Stomach smooth muscle (tissue), 2 donors: ENCODE results near the gene RNF181.

Experiments
- H3K27ac ChIP-seq: one replicate; pipeline ENCODE4 v1.7.0; 2013; ENCODE audit warnings: mild to moderate bottlenecking, low read length, inconsistent platforms
- H3K27me3 ChIP-seq, 2 donors: one replicate each; pipeline ENCODE4 v1.7.0; 2013; ENCODE audit warnings: low read length in 2 of 2; ENCODE audit not compliant: insufficient read depth in 2 of 2, control insufficient read depth in 1 of 2
- H3K36me3 ChIP-seq, 2 donors: one replicate each; pipeline ENCODE4 v1.7.0; 2013; ENCODE audit warnings: low read length in 2 of 2; ENCODE audit not compliant: control insufficient read depth in 2 of 2, insufficient read depth in 2 of 2
- H3K4me1 ChIP-seq: one replicate; pipeline ENCODE4 v1.7.0; 2013; ENCODE audit warnings: low read length; ENCODE audit not compliant: control insufficient read depth, insufficient read depth
- H3K4me3 ChIP-seq, 2 donors: one replicate each; pipeline ENCODE4 v1.7.0; 2013; ENCODE audit warnings: low read length in 2 of 2
- H3K9ac ChIP-seq, 2 donors: one replicate each; pipeline ENCODE4 v1.7.0; 2013; ENCODE audit warnings: low read length in 2 of 2, mild to moderate bottlenecking in 1 of 2
- H3K9me3 ChIP-seq, 2 donors: one replicate each; pipeline ENCODE4 v1.7.0; 2013; ENCODE audit warnings: low read length in 2 of 2; ENCODE audit not compliant: control insufficient read depth in 2 of 2
- donor health status: healthy.
- donor health status: Pancreatic carcinoma.

Gene RNF181

DNA sequence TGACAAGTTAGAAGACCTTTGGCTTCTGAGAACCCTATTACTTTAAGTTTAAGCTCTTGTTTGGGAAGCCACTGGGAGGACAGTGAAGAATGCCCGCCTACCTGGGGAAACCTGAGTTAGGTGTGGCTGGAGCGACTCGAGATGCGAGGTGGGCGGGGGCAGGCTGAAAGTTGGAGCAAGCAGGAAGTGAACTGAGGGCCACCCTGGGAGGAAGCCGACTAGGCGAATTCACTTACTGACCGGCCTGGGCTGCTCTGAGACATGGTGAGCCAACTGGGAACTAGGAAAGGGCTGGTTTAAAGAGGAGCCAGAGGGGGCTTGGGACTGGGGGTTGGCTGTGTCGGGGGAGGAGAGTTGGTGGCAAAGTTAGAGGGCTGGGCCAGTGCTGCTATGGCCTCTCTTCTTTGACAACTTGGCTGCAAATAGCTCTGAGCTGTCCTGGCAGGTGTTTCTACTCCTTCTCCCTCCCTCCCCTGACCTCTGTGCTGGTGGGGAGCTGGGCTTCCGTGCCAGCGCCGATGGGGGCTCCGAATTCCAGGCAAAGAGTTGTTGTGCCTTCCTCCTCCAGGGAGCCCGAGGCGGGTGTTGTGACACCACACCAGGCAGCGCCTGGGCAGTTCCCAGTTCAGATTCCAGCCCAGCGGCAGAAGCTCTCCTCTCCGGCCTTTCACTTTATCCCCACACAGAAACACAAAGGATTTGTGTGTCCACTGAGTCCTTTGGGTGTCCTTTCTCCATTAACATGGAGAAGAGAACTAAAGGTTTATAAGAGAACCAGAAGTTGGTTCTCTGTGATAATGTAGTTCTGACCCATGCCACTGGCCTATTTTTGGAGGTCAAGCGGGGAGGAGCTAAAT is 17.9 kb upstream of the RNF181 start, which contains the start of gene VAMP8:
TSS of gene VAMP8 (plus strand) at position 201 of the 857 bp plus-strand sequence. CDS start at position 262, 61 bp downstream.
- Histone ChIP-seq H3K9ac (no peak within 1 kb of the TSS), H3K4me1 (peaks cover 15% of the 10 kb centered on the region), H3K27me3 (no peaks in the 10 kb centered on the region), H3K36me3 (no peaks in the 10 kb centered on the region), H3K4me3 (peak within 1 kb of the TSS in 1 of 2 donors; percentile 47), H3K27ac (peak within 1 kb of the TSS; percentile 37), H3K9me3 (no peaks in the 10 kb centered on the region)

DNA sequence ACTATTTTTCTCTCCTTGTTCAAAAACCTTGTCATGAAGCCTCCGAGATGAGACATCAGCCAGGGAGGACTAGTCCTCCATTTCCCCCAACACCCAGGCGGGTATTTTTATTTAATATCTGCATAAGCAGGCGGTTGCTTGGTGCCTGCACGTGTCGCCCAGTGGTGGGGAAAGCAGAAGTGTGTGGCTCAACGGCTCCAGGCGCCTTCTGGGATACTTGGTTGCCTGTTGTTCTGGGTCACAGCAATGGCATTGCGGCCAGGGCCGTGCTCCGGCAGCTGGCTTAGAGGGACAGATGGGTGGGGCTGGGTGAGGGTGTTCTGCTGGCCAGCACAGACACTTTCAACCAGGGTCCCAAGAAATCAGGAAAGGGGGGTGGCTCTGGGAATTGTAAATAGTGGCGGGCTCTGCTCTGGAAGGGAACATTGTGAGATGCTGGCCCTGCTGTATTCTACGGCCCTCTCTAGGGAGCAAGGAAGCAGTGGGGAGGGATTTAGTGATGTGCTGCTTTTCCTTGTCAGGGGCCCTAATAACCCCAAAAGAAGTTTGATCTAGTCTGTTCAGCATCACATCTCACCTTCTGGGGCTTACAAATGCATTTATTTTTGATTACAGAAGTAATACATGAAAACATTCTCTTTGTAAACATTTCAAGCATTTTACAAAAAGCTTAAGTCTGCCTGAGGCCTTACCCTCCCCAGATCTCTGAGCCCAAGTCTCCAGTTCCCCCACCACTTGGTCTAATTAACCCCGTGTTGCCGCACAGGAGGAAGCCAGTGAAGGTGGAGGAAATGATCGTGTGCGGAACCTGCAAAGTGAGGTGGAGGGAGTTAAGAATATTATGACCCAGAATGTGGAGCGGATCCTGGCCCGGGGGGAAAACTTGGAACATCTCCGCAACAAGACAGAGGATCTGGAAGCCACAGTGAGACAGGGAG is 17.0 kb upstream of the RNF181 start:
- Histone ChIP-seq H3K9ac (peak overlapping the region in 1 of 2 donors; percentile 45), H3K4me3 (no peak overlapping the region), H3K36me3 (no peaks in the 10 kb centered on the region), H3K27me3 (no peaks in the 10 kb centered on the region), H3K4me1 (peaks cover 15% of the 10 kb centered on the region), H3K27ac (peak overlapping the region; percentile 37), H3K9me3 (no peaks in the 10 kb centered on the region)

DNA sequence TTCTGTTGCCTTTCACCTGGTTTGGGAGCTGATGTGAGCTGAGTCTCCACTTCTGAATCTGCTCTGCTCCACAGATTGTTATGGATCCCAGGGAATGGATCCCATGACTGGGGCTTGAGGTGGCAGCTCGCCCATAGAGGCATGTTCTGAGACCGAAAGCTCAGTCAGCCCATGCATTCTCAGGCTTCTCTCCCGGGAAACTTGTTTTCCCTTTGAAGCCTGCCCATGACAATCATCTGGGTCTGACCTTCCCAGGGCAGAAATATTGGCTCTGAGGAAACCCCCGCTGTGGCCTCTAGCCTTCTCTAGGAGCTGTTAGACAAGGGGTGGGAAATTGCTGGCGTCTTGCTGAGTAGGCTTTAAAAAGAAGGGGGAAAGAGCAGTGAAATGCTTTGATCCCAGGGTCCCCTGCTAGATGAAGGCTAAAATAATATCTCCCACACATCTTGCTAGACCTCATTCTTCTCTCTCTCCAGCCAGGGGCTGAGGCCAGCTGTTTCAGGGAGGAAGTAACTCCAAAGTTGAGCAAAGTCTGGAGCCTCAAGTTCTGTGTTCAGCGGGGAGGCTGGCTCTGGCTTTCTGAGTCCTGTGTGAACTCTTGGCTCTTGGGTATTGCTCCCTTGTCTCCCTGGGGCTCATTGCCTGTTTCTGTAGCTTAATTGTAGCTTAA is 16.1 kb upstream of the RNF181 start:
- no peaks in the 10 kb centered on the region for H3K36me3 ChIP-seq
- no peaks in the 10 kb centered on the region for H3K9me3 ChIP-seq
- peak overlapping the region in 1 of 2 donors; percentile 45 for H3K9ac ChIP-seq
- peaks cover 19% of the 10 kb centered on the region for H3K4me1 ChIP-seq
- H3K27ac ChIP-seq: no peak overlapping the region
- H3K27me3 ChIP-seq: no peaks in the 10 kb centered on the region
- H3K4me3 ChIP-seq: no peak overlapping the region

DNA sequence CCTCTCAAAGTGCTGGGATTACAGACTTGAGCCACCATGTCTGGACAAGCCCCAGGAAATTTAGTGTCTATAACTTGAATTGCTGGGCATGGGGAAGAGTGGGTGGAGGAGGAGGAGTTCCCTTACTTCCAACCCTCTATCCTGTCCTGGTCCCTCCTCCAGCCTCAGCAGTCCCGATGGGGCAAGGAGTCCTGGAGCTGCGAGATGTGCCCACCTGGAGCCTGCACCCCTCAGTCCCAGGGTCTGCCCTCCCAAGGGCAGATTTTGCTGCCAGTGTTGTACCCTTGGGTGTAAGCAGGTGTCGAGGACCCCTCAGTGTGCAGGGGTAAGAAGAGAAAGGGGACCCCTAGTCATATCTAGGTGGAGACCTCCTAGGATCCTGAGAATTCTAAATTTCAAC is 15.3 kb upstream of the RNF181 start:
- no peaks in the 10 kb centered on the region for H3K9me3 ChIP-seq
- no peak overlapping the region for H3K27ac ChIP-seq
- peaks cover 26% of the 10 kb centered on the region for H3K4me1 ChIP-seq
- no peaks in the 10 kb centered on the region for H3K36me3 ChIP-seq
- H3K27me3 ChIP-seq: no peaks in the 10 kb centered on the region
- no peak overlapping the region for H3K9ac ChIP-seq
- no peak overlapping the region for H3K4me3 ChIP-seq

DNA sequence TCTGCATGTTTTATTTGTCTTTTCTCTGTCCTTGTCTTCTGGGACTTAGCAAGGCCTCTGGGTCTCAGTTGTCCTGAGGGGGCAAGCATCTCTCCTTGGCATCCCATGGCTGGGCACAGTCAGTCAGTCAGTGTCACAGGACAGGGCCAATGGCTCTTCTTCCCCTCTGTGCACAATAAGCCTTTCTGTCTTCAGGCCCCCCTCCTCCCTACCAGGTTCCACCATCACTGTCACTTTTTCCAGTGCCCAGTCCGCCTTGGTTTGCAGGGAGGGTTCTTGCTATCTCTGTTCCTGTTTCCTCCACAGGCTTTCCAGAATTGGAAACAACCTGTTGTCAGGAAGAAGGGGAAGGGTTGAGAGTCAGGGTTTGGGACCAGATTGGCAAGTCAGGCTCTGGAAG is 13.1 kb upstream of the RNF181 start:
- Histone ChIP-seq H3K9me3 (no peaks in the 10 kb centered on the region), H3K27ac (no peak overlapping the region), H3K4me1 (peaks cover 30% of the 10 kb centered on the region)

DNA sequence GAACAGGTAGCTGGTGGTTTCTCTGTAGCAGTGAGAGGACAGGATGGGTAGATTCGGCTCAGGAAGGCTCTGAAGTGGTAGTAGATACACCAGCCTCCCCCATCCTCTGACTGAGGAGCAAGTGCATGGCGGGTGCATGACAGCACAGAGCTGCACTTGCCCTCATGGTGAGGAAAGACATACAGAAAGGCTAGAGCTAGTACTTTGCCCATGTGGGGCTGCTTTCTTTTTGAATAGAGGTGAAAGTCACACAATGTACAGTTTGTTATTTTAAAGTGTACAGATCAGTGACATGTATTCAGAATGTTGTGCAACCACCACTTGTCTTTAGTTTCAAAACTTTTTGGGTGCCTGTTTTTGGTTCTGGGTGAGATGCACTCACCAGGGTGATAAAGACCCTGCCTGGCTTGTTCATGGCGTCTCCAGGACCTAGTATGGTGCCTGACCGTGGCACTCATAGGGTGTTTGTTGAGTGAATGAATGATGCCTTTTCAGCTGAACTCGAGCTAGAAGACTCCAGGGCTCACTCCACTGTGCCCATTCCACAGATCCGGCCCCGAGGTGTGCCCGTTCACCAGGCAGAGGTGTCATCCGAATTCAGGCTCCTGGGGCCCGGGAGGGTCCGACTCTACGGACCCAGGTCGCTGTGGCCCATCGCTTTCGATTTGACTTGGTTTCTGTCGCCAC is 11.7 kb upstream of the RNF181 start:
- Histone ChIP-seq H3K4me3 (peak overlapping the region; percentile 73 to 80), H3K27ac (peak overlapping the region; percentile 77), H3K4me1 (peaks cover 29% of the 10 kb centered on the region), H3K9ac (peak overlapping the region; percentile 69 to 79), H3K9me3 (no peaks in the 10 kb centered on the region), H3K36me3 (no peaks in the 10 kb centered on the region), H3K27me3 (no peaks in the 10 kb centered on the region)

More for the DNA sequence above, 13.1 kb upstream of the RNF181 start:
- no peaks in the 10 kb centered on the region for H3K36me3 ChIP-seq
- no peak overlapping the region for H3K4me3 ChIP-seq
- H3K27me3 ChIP-seq: no peaks in the 10 kb centered on the region
- H3K9ac ChIP-seq: no peak overlapping the region

DNA sequence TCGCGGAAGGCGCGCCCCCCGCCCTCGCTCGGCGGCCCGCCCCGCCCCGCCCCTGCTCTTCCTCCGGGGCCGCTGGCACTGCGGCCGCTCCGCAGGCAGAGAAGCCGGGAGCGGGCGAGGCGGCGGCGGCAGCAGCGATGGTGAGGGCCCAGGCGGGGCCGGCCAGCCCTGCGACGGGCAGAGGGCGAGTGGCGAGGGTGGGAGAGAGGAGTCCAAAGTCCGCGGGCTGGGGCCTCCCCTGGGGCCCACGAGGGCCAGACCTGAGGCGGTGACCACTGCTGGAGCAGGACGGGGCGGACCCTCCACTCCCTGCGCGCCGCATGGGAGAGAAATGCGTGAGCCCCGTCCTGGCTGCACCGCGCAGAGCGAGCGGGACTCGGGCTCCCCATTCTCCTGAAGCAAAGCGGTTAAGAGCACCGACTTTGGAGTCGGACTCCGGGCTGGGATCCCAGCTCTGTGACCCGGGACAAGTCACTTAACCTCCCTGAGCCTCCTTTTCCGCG is 11.1 kb upstream of the RNF181 start, which contains the start of gene VAMP5:
TSS of gene VAMP5 (plus strand) at position 78 of the 503 bp plus-strand sequence. CDS start at position 138, 60 bp downstream.
- H3K9ac ChIP-seq: peak within 1 kb of the TSS; percentile 79 to 84
- no peaks in the 10 kb centered on the region for H3K27me3 ChIP-seq
- peak within 1 kb of the TSS; percentile 77 for H3K27ac ChIP-seq
- H3K36me3 ChIP-seq: no peaks in the 10 kb centered on the region
- no peaks in the 10 kb centered on the region for H3K9me3 ChIP-seq
- peaks cover 28% of the 10 kb centered on the region for H3K4me1 ChIP-seq
- peak within 1 kb of the TSS; percentile 73 to 80 for H3K4me3 ChIP-seq

DNA sequence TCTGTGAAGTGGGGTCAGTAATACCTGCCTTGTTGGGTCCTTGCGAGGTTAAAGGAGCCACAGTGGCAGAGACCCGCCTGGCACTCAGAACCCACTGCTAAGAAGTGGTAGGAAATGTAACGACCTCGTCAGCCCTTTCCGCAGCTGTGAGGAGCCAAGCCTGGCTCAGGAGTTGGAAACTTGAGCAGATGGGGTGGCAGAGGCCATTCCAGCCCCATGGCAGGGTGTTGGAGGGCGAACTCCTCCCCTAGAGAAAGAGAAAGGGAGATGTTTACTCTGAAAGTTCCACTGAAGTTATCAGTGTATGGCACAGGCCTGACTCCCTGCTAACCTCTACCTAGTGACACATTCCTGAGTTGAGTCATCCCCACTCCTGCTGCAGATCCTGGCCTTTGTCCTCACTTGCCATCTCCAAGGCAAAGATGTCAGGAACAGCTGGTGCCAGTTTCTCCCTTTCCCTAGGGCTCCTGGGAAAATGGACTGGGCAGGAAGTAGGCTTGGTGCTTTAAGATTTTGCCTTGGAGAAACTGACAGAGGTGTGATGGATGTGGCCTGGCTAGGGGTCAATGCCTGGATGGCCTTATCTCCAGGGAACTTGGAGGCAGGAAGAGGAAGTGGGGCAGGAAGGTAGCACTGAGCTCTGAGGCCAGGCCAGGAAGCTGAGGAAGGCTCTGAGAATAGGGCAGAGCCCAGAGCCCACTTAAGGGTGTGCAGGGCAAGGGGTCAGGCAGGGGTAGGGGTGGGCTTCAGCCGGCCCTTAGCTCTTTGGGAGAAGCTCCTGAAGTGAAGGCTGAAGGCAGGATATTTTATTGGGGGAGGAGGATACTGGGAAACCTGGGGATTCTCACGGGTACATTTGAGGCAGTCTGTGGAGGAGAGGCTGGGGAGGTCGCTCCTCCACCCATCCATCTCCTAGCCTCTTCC is 10.4 kb upstream of the RNF181 start:
- Histone ChIP-seq H3K4me3 (peak overlapping the region; percentile 73 to 80), H3K27ac (peak overlapping the region; percentile 77), H3K9me3 (no peaks in the 10 kb centered on the region), H3K4me1 (peaks cover 28% of the 10 kb centered on the region), H3K36me3 (no peaks in the 10 kb centered on the region), H3K9ac (peak overlapping the region; percentile 79 to 84), H3K27me3 (no peaks in the 10 kb centered on the region)

DNA sequence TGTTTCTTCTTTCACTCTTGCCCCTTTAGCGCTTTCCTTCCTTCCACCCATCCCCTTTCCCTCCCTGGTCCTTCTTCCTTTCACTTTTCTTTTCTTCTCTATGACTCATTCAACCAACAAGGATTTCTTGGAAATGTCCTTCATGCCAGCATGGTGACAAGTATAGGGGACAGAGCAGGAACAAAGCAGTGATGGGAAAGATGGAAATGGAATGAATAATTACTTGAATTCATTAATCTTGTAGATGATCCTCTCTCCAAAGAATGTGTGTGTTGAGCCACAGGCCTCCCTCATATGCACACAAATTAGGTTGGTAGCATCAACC is 9.8 kb upstream of the RNF181 start:
- H3K27ac ChIP-seq: peak overlapping the region; percentile 77
- H3K4me3 ChIP-seq: peak overlapping the region in 1 of 2 donors; percentile 80
- H3K27me3 ChIP-seq: no peaks in the 10 kb centered on the region

More for the DNA sequence above, 9.8 kb upstream of the RNF181 start:
- Histone ChIP-seq H3K4me1 (peaks cover 33% of the 10 kb centered on the region), H3K9me3 (no peaks in the 10 kb centered on the region), H3K36me3 (no peaks in the 10 kb centered on the region), H3K9ac (peak overlapping the region; percentile 29 to 79)
